Activated CD8-positive, alpha-beta T cell treated with anti-CD3 and anti-CD28 coated beads for 36 hours (primary cell): ENCODE measurements around the gene SETD3. TPM values are rescaled to one million over a fixed set of nuclear protein-coding genes. Genes with fewer than 3 reads are reported as not detected.

ENCODE experiments used
- ATAC-seq: fragments of 200-7000 bp; cut with Tn5 transposase; one replicate; pipeline ENCODE4 v1.10.0; 2021; ENCODE audit warnings: mild to moderate bottlenecking, moderate library complexity
- CTCF ChIA-PET: fragments of 350-600 bp; sonication (Branson Sonifier 250); formaldehyde crosslinking; loops from one replicate; lab custom pipeline; 2021; ENCODE audit warnings: antibody characterized with exemption; lab: Charles Lee
- POLR2A ChIA-PET: fragments of 350-600 bp; sonication (Branson Sonifier 250); formaldehyde crosslinking; loops from one replicate; lab custom pipeline; 2021; ENCODE audit warnings: antibody characterized with exemption; lab: Charles Lee
- DNase-seq: peaks from one replicate; pipeline ENCODE4 v3.0.0-alpha.2; 2020
- H3K27ac Mint-ChIP-seq: one replicate; pipeline ENCODE4 v1.8.0; 2021; ENCODE audit warnings: mild to moderate bottlenecking, mixed read lengths
- H3K27me3 Mint-ChIP-seq: one replicate; pipeline ENCODE4 v1.8.0; 2021; ENCODE audit warnings: mixed read lengths
- H3K36me3 Mint-ChIP-seq: one replicate; pipeline ENCODE4 v1.8.0; 2021; ENCODE audit warnings: low read depth, mixed read lengths
- H3K4me1 Mint-ChIP-seq: one replicate; pipeline ENCODE4 v1.8.0; 2021; ENCODE audit warnings: low read depth, mixed read lengths
- H3K4me3 Mint-ChIP-seq: one replicate; pipeline ENCODE4 v1.8.0; 2021; ENCODE audit warnings: mild to moderate bottlenecking, moderate library complexity, mixed read lengths
- H3K9me3 Mint-ChIP-seq: one replicate; pipeline ENCODE4 v1.8.0; 2021; ENCODE audit warnings: mixed read lengths
- CTCF ChIP-seq: fragments of 200-600 bp; IDR thresholded peaks from one replicate; pipeline ENCODE4 v1.8.0; 2022; ENCODE audit warnings: antibody characterized with exemption, mild to moderate bottlenecking
- intact Hi-C: fragments of 100-400 bp; cut with micrococcal nuclease; formaldehyde crosslinking; loops from one replicate; pipeline ENCODE4 v1.10.0; 2022
- total RNA-seq, 2 experiments: library from RNA; stranded (reverse); gene quantifications; one replicate each; pipeline ENCODE4 v1.2.3, GENCODE V29; 2021

The SETD3 gene
- total RNA-seq, 2 experiments from 2014 or later, result 49.9 to 50.7 TPM

- Mint-ChIP-seq H3K27me3 (no peaks in the 10 kb centered on the region), H3K27ac (no peak overlapping the region), H3K4me3 (no peak overlapping the region), H3K36me3 (peaks cover under 1% of the 10 kb centered on the region), H3K4me1 (no peaks in the 10 kb centered on the region), H3K9me3 (no peaks in the 10 kb centered on the region)
- ATAC-seq, result no peak
- no peak for DNase-seq
- no peak for TF ChIP-seq CTCF
- ChIA-PET POLR2A (interaction anchor here (1.0 kb wide), 1 partner anchor 28 kb away, joined by 3 read pairs; no protein-coding TSS in a partner anchor), CTCF (interaction anchor here (1.4 kb wide), 1 partner anchor 9 kb away, joined by 3 read pairs; no protein-coding TSS in a partner anchor)
- intact Hi-C loops, result no loop called here
These were observed 34.1 kb upstream of the SETD3 start for GRCh38 chr14:99514552-99515300.

- no peak overlapping the region for H3K27ac Mint-ChIP-seq
- H3K27me3 Mint-ChIP-seq, result no peaks in the 10 kb centered on the region
- no peaks in the 10 kb centered on the region for H3K9me3 Mint-ChIP-seq
- no peak for TF ChIP-seq CTCF
- H3K4me3 Mint-ChIP-seq, result no peak overlapping the region
- H3K4me1 Mint-ChIP-seq, result no peaks in the 10 kb centered on the region
- intact Hi-C loops, result no loop called here
- DNase-seq, result no peak
- H3K36me3 Mint-ChIP-seq, result peaks cover 5% of the 10 kb centered on the region
- ChIA-PET CTCF (interaction anchor here (1.4 kb wide), 1 partner anchor 114 kb away, joined by 3 read pairs; no protein-coding TSS in a partner anchor), POLR2A (interaction anchor here (1.0 kb wide), 1 partner anchor 28 kb away, joined by 3 read pairs; no protein-coding TSS in a partner anchor)
- no peak for ATAC-seq
These were observed 33.4 kb upstream of the SETD3 start for GRCh38 chr14:99513946-99514551.

- intact Hi-C loops, result no loop called here
These were observed 32.6 kb upstream of the SETD3 start for GRCh38 chr14:99513183-99513694.

GRCh38 chr14:99512571-99513182 lies 32.0 kb upstream of the SETD3 start:
- H3K4me1 Mint-ChIP-seq, result no peaks in the 10 kb centered on the region
- TF ChIP-seq CTCF, result no peak
- intact Hi-C loops, result no loop called here
- no peak overlapping the region for H3K27ac Mint-ChIP-seq
- no peak overlapping the region for H3K4me3 Mint-ChIP-seq
- peaks cover 11% of the 10 kb centered on the region for H3K36me3 Mint-ChIP-seq
- DNase-seq (no peak), ATAC-seq (no peak)
- ChIA-PET POLR2A (no interaction called here), CTCF (interaction anchor here (0.6 to 1.4 kb wide), 4 partner anchors 43 to 170 kb away, joined by 3 to 4 read pairs (median 3); no protein-coding TSS in a partner anchor)
- H3K27me3 Mint-ChIP-seq, result no peaks in the 10 kb centered on the region
- H3K9me3 Mint-ChIP-seq, result no peaks in the 10 kb centered on the region

More at GRCh38 chr14:99513183-99513694, 32.6 kb upstream of the SETD3 start:
- Mint-ChIP-seq H3K9me3 (no peaks in the 10 kb centered on the region), H3K4me3 (no peak overlapping the region), H3K4me1 (no peaks in the 10 kb centered on the region), H3K27ac (no peak overlapping the region), H3K36me3 (peaks cover 8% of the 10 kb centered on the region), H3K27me3 (no peaks in the 10 kb centered on the region)
- ATAC-seq (no peak), DNase-seq (no peak)
- TF ChIP-seq CTCF, result no peak
- POLR2A ChIA-PET, result interaction anchor here (1.0 kb wide), 1 partner anchor 27 kb away, joined by 3 read pairs; no protein-coding TSS in a partner anchor
- CTCF ChIA-PET, result interaction anchor here (1.3 to 1.4 kb wide), 2 partner anchors 43 to 115 kb away, joined by 3 to 4 read pairs; no protein-coding TSS in a partner anchor
